Measurements from ENCODE around the gene GON7.

Gene GON7

DNA sequence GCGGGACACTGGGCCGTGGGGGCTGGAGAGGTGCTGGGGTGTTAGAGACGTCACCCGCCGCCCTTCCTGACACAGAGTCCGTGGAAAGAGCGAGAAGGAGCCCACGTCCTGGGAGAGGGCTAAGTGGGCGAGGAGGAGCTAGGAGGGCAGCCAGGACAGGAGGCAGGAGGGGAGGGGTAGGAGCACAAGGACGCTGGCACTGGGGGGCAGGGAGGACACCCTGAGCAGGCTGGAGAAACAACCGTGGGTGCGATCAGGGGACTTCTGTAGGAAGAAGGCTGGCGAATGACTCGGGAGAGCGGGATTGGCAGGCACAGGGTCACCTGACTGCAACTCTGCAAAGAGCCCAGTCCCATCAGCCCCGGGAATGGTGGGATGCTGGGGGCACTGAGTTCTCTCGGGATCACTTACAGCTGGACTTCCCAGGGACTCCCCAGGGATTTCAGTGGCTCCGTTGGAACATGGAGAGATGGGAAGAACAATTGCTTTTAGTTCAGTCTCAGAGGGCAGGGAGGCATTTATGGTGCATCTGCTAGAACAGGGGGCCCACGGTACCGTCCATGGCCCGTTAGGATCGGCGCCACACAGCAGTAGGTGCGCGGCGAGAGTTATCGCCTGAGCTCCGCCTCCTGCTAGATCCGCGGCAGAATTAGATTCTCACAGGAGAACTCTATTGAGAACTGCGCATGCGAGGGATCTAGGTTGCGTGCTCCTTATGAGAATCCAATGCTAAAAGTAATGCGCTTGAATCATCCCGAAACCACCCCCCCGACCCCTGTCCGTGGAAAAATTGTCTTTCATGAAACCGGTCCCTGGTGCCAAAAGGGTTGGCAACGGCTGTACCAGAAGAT is 24.5 kb upstream of the GON7 start:
- TF ChIP-seq, protein P1, sequence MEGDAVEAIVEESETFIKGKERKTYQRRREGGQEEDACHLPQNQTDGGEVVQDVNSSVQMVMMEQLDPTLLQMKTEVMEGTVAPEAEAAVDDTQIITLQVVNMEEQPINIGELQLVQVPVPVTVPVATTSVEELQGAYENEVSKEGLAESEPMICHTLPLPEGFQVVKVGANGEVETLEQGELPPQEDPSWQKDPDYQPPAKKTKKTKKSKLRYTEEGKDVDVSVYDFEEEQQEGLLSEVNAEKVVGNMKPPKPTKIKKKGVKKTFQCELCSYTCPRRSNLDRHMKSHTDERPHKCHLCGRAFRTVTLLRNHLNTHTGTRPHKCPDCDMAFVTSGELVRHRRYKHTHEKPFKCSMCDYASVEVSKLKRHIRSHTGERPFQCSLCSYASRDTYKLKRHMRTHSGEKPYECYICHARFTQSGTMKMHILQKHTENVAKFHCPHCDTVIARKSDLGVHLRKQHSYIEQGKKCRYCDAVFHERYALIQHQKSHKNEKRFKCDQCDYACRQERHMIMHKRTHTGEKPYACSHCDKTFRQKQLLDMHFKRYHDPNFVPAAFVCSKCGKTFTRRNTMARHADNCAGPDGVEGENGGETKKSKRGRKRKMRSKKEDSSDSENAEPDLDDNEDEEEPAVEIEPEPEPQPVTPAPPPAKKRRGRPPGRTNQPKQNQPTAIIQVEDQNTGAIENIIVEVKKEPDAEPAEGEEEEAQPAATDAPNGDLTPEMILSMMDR (IDR thresholded peaks at IDR 0.05; ENCODE audit: insufficient read depth, low read length) = no peak
- TF ChIP-seq POLR2AphosphoS5 (IDR thresholded peaks at IDR 0.05; ENCODE audit: low read depth) (no peak), SPI1 (IDR thresholded peaks at IDR 0.05; ENCODE audit: borderline replicate concordance, low read depth) (no peak), GABPA (IDR thresholded peaks at IDR 0.05; ENCODE audit: low read depth) (no peak)
- TF ChIP-seq, protein P2, sequence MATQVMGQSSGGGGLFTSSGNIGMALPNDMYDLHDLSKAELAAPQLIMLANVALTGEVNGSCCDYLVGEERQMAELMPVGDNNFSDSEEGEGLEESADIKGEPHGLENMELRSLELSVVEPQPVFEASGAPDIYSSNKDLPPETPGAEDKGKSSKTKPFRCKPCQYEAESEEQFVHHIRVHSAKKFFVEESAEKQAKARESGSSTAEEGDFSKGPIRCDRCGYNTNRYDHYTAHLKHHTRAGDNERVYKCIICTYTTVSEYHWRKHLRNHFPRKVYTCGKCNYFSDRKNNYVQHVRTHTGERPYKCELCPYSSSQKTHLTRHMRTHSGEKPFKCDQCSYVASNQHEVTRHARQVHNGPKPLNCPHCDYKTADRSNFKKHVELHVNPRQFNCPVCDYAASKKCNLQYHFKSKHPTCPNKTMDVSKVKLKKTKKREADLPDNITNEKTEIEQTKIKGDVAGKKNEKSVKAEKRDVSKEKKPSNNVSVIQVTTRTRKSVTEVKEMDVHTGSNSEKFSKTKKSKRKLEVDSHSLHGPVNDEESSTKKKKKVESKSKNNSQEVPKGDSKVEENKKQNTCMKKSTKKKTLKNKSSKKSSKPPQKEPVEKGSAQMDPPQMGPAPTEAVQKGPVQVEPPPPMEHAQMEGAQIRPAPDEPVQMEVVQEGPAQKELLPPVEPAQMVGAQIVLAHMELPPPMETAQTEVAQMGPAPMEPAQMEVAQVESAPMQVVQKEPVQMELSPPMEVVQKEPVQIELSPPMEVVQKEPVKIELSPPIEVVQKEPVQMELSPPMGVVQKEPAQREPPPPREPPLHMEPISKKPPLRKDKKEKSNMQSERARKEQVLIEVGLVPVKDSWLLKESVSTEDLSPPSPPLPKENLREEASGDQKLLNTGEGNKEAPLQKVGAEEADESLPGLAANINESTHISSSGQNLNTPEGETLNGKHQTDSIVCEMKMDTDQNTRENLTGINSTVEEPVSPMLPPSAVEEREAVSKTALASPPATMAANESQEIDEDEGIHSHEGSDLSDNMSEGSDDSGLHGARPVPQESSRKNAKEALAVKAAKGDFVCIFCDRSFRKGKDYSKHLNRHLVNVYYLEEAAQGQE (IDR thresholded peaks at IDR 0.05; ENCODE audit: insufficient replicate concordance, low read depth) = no peak
- no peak for DNase-seq (ENCODE audit: low read depth in 1 of 2, low spot score in 1 of 2)
- no peak overlapping the region for H3K27ac ChIP-seq (replicated peaks)
- H3K27me3 ChIP-seq (ENCODE audit: insufficient read depth, poor library complexity, severe bottlenecking) = peaks cover 17% of the 10 kb centered on the region
- H3K4me3 ChIP-seq (replicated peaks; ENCODE audit: insufficient read depth, low read length) = peak overlapping the region; percentile 35

DNA sequence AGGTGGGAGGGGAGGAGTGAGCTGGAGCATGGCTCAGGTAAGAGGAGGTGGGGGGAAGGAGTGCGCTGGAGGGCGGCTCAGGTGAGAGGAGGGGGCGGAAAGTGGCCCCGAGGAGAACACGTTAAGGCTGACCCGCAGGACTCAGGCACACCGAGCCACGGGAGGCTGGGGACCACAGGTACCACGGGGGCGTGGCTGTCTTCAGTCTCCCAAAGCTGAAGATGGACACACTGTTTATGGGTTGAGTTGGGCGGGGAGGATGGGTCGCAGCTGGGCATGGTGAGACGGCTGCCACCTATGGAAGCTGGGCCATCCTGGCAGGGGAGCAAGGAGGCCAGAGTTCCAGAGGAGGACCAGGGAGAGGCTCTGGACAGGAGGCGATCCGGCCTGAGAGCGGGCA is 23.7 kb upstream of the GON7 start:
- H3K27me3 ChIP-seq (ENCODE audit: insufficient read depth, poor library complexity, severe bottlenecking) = peaks cover 17% of the 10 kb centered on the region

DNA sequence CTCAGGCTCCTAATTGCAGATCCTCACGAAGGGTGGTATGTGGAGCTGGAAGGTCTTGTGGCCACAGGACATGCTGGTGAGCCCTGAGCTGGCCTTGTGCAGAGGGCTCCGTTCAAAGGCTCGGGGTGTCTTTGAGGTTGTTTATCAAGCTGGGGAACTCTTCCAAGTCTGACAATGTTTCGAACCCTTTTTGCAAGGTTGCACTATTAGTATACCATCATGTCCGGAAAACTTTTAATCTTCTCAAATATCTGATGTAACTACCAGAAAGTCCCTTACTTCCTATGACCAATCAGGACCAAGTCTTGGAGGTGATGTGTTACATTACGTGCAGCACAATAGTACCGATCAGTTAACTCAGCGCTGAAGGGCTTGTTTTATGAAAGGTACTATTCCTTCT is 21.7 kb upstream of the GON7 start:
- DNase-seq (ENCODE audit: low read depth in 1 of 2, low spot score in 1 of 2) = no peak
- TF ChIP-seq, protein P1 (IDR thresholded peaks at IDR 0.05; ENCODE audit: insufficient read depth, low read length) = no peak
- TF ChIP-seq GABPA (IDR thresholded peaks at IDR 0.05; ENCODE audit: low read depth) (no peak), POLR2AphosphoS5 (IDR thresholded peaks at IDR 0.05; ENCODE audit: low read depth) (no peak), SPI1 (IDR thresholded peaks at IDR 0.05; ENCODE audit: borderline replicate concordance, low read depth) (no peak)
- TF ChIP-seq, protein P2 (IDR thresholded peaks at IDR 0.05; ENCODE audit: insufficient replicate concordance, low read depth) = no peak
- Histone ChIP-seq H3K27ac (replicated peaks) (no peak overlapping the region), H3K27me3 (ENCODE audit: insufficient read depth, poor library complexity, severe bottlenecking) (peaks cover 17% of the 10 kb centered on the region), H3K4me3 (replicated peaks; ENCODE audit: insufficient read depth, low read length) (no peak overlapping the region)

More for the DNA sequence above, 23.7 kb upstream of the GON7 start:
- Histone ChIP-seq H3K27ac (replicated peaks) (no peak overlapping the region), H3K4me3 (replicated peaks; ENCODE audit: insufficient read depth, low read length) (no peak overlapping the region)
- DNase-seq (ENCODE audit: low read depth in 1 of 2, low spot score in 1 of 2) = no peak
- TF ChIP-seq POLR2AphosphoS5 (IDR thresholded peaks at IDR 0.05; ENCODE audit: low read depth) (no peak), GABPA (IDR thresholded peaks at IDR 0.05; ENCODE audit: low read depth) (no peak)
- TF ChIP-seq, protein P2 (IDR thresholded peaks at IDR 0.05; ENCODE audit: insufficient replicate concordance, low read depth) = no peak

Data from HL-60 (cell line).